GM10266 (cell line): ENCODE data around the gene GREM1.
A peak's percentile ranks its signal among the peaks of the same experiment; 100 is the strongest.

ENCODE experiments used
- DNase-seq: peaks from one replicate; pipeline ENCODE4 v3.0.0; 2012; ENCODE audit errors: extremely low spot score
- CTCF ChIP-seq: IDR thresholded peaks from 2 replicates; pipeline ENCODE4 v1.5.1; 2012; ENCODE audit warnings: mild to moderate bottlenecking, low read depth; ENCODE audit not compliant: control insufficient read depth, insufficient read depth; ENCODE audit errors: missing control alignments

Gene GREM1

DNA sequence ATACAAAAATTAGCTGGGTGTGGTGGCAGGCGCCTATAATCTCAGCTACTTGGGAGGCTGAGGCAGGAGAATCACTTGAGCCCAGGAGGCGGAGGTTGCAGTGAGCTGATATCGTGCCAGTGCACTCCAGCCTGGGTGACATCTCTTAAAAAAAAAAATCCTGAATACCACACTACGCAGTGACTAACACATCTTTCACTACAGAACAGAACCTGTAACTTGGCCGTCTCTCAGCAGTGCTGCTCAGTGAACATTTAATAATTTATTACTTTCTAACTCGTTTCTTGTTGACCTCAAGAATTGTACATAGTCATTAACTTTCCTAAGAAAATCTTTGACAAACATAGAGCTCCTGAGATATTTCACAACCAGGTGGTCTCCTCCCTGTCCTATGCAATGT is 3.8 kb downstream of the GREM1 start:
- no peak for TF ChIP-seq CTCF

GRCh38 chr15:32722136-32722535 is 4.3 kb downstream of the GREM1 start:
- no peak for DNase-seq

More for the DNA sequence above, 3.8 kb downstream of the GREM1 start:
- DNase-seq: no peak

GRCh38 chr15:32723171-32723948 is 5.6 kb downstream of the GREM1 start:
- no peak for TF ChIP-seq CTCF
- DNase-seq: peak; percentile 61

More at GRCh38 chr15:32722136-32722535, 4.3 kb downstream of the GREM1 start:
- no peak for TF ChIP-seq CTCF

GRCh38 chr15:32729700-32730395 is 12.0 kb downstream of the GREM1 start:
- no peak for TF ChIP-seq CTCF
- DNase-seq: no peak

DNA sequence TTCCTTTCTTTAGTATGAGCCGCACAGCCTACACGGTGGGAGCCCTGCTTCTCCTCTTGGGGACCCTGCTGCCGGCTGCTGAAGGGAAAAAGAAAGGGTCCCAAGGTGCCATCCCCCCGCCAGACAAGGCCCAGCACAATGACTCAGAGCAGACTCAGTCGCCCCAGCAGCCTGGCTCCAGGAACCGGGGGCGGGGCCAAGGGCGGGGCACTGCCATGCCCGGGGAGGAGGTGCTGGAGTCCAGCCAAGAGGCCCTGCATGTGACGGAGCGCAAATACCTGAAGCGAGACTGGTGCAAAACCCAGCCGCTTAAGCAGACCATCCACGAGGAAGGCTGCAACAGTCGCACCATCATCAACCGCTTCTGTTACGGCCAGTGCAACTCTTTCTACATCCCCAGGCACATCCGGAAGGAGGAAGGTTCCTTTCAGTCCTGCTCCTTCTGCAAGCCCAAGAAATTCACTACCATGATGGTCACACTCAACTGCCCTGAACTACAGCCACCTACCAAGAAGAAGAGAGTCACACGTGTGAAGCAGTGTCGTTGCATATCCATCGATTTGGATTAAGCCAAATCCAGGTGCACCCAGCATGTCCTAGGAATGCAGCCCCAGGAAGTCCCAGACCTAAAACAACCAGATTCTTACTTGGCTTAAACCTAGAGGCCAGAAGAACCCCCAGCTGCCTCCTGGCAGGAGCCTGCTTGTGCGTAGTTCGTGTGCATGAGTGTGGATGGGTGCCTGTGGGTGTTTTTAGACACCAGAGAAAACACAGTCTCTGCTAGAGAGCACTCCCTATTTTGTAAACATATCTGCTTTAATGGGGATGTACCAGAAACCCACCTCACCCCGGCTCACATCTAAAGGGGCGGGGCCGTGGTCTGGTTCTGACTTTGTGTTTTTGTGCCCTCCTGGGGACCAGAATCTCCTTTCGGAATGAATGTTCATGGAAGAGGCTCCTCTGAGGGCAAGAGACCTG is 13.2 kb downstream of the GREM1 start:
- no peak for TF ChIP-seq CTCF
- no peak for DNase-seq

- no peak for DNase-seq
- TF ChIP-seq CTCF: no peak
Measured at GRCh38 chr15:32732574-32733157, 14.9 kb downstream of the GREM1 start.
